HG02938 (cell line): ENCODE results near the gene RPS6KA1.
"Not testable (repeated sequence)": the region's sequence is repeated elsewhere in the genome, so short reads cannot be mapped to it uniquely, and the experiment has no call there.

Experiments
- ATAC-seq: cut with Tn5 transposase; IDR thresholded peaks from one replicate; pipeline ENCODE4 v1.9.1; 2021; ENCODE audit warnings: mild to moderate bottlenecking, moderate library complexity; ENCODE audit not compliant: unreplicated experiment

Gene RPS6KA1

GRCh38 chr1:26552720-26553119, 23.2 kb downstream of the RPS6KA1 start:
- ATAC-seq: no peak

DNA sequence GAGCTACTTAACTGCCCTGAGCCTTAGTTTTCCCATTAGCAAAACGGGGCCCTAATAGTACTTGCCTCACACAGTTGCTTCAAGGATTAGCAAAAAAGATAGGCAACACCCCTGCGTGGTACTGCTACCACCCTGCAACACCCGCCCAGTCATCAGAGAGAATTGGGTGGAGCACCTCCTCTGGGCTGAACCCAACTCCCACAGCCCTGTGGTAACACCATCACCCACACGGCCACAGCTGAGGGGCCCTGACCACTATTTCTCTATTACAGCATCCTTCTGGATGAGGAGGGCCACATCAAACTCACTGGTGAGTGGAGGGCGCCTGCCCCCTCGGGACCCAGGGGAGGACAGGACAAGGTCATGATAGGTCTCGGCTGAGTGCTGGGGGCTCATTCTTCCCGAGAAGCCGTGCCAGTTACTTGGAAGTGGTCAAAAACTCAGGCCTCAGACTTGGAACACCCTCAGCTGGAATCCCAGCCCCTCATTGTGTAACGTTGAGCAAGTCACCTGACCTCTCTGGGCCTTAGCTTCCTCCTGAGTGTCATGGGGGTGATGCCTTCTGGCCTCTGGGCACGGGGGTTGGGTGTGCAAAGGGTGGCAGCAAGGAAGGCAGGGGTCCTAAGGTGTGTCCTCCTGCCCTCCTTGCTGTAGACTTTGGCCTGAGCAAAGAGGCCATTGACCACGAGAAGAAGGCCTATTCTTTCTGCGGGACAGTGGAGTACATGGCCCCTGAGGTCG, 24.6 kb downstream of the RPS6KA1 start:
- no peak for ATAC-seq

DNA sequence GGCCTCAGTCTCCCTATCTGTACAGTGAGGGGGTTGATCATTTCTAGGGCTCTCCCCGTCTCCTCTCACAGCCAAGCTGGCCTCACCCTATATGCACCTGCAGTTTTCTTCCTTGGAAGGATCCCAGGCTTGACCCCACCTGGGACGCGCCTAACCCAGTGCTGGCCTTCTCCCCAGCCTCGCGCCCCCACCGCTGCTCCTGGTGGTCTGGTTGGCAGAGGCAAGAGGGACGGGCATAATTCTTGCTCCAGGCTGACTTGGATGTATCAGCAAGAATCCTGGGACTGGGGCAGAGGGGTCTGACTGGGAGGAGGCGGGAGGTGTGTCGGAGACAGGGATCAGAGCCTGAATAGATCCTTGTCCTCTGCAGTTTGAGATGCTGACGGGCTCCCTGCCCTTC, 25.2 kb downstream of the RPS6KA1 start:
- no peak for ATAC-seq

- ATAC-seq: no peak
Measured at GRCh38 chr1:26555550-26555981, 26.0 kb downstream of the RPS6KA1 start.

DNA sequence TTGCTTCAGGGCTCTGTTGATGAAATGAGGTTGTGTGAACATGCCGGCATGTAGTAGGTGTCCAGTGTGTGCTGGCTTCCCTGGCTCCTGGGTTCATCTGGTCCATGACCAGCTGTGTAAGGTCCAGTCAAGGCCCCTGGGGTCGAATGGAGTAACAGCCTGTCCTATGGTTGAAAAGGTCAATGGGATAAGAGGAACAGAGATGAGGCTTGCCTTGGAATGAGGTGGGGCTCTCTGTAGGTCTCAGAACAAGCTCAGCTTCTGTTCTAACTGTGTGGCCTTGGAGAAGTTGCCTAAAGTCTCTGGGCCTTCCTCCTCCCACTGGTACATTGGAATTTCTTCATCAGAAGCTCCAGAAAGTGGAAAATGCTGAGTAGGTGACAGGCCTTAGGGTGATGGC, 26.6 kb downstream of the RPS6KA1 start:
- no peak for ATAC-seq

DNA sequence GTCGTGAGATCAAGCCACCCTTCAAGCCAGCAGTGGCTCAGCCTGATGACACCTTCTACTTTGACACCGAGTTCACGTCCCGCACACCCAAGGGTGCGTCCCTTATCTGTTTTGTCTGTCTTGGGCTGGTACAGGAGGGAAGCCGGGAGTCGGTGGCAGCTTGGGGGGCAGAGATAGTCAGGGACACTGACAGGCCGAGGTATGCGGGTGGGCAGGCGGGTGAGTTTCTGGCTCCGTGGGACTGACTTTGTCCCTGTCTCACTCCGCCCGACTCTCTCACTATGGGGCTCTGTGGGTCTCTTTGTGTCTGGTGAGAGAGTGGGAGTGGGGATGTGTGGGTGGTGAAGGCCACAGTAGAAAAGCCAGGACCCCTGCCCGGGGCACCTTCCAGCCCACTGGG, 27.4 kb downstream of the RPS6KA1 start:
- no peak for ATAC-seq

DNA sequence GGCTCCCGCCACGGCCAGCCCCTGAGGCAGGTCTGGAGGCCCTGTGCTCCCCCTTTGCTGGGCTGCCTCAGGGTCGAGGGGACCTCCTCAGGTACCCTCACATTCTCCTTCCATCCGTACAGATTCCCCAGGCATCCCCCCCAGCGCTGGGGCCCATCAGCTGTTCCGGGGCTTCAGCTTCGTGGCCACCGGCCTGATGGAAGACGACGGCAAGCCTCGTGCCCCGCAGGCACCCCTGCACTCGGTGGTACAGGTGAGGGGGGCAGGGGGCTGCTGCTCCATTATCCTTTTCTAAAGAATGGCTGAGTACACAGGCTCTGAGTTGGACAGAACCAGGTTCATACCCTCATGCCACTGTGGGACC, 29.1 kb downstream of the RPS6KA1 start:
- no peak for ATAC-seq

- no peak for ATAC-seq
Measured at GRCh38 chr1:26560403-26560780, 30.8 kb downstream of the RPS6KA1 start.

- no peak for ATAC-seq
Measured at GRCh38 chr1:26570287-26570686, 40.7 kb downstream of the RPS6KA1 start.

GRCh38 chr1:26571381-26571780, 41.8 kb downstream of the RPS6KA1 start:
- ATAC-seq: no peak

DNA sequence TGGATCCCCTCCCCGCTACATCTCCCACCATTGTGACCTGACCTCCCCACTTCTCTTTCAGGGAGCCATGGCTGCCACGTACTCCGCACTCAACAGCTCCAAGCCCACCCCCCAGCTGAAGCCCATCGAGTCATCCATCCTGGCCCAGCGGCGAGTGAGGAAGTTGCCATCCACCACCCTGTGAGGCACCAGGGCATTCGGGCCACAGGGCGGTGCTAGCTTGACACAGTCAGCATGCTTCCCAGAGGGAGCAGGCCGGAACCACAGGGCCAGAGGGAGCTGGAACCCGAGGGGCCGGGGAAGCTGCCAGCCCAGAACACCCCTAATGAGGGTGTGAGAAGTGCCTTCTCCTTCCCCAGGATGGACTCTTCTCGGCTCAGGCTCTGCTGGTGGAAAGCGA, 44.5 kb downstream of the RPS6KA1 start:
- ATAC-seq: no peak

GRCh38 chr1:26574719-26575251, 45.2 kb downstream of the RPS6KA1 start:
- no peak for ATAC-seq

DNA sequence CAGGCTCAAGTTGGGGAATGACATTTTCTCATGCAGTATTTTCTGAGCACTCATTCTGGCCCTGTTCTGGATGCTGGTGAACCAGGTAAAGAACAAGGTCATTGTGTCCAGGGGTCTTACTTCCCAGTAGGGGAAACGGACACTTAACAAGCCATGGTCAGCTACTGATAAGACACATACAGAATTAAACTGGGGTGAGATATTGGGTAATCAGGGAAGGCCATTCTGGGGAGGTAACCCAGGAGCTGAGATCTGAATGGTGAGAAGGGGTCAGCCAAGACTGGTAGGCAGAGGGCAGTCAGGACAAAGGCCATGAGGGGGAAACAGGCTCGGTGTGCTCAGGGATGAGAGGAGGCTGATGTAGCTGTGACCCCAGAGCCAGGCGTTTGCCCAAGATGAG, 45.8 kb downstream of the RPS6KA1 start:
- no peak for ATAC-seq

DNA sequence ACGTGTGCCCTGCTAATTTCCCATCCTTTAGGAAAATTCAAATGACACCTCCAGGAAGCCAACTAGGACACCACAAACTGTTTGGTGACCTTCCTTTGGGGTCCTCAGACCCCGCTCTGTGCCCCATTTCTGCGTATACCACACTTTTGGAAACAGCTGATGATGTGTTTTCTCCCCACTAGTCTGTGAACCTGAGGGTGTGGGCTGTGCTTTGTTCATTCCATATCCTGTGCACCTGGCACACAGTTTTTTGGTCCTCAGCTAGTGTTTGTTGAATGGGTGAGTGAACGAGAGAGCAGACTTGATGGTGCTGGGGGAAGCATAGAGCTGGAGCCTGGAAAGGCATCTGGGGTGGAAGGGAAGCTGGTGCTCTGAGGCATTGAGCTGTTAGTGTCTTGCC, 48.6 kb downstream of the RPS6KA1 start:
- no peak for ATAC-seq

DNA sequence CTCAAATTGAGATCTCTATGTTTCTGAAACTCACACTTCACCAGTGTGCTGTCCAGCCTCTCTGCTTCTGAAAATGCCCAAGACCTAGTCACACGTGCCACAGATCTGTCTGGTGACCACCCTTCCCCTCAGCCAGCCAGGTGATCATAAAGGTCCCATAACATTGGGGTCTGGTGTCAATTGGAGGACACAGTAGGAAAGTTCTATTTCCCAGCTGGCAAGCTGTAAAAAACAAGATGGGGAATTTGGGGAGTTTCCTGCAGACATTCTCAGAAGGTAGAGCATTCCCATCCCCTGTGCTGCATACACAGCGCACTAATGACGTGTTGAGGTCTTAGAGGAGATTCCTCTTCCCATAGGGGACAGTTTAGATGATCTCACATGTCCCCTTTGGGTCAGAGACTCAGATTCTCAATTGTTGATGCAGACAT, 50.1 kb downstream of the RPS6KA1 start:
- no peak for ATAC-seq

DNA sequence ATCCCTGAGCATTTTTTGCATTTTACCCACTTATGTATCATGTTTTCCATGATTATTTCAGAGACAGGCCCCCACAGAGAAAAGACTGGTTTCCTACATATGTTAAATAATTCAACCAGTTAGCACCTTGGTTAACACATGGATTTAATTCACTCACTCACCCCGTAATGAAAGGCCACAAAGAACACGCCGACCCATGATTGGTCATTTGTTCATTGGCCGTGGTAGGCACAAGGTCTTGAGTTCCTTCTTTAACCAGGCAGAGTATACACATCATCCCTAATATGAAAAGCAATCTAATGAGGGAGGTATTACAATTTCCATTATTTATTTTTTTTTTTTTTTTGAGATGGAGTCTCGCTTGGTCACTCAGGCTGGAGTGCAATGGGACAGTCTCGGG, 50.6 kb downstream of the RPS6KA1 start:
- no peak for ATAC-seq

DNA sequence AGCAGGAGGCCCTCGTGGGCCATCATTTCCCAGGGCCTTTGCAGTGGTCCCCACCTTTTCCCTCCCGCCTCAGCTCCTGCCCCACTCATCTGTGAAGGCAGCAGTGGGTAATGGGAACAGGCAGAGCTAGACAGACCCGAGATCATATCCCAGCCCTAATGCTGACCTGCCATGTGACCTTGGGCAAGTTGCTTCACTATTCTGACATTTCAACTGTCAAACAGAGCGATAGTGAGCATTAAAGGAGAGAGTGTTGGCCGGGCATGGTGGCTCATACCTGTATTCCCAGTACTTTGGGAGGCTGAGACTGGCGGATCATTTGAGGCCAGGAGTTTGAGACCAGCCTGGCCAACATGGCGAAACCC, 51.7 kb downstream of the RPS6KA1 start:
- no peak for ATAC-seq

DNA sequence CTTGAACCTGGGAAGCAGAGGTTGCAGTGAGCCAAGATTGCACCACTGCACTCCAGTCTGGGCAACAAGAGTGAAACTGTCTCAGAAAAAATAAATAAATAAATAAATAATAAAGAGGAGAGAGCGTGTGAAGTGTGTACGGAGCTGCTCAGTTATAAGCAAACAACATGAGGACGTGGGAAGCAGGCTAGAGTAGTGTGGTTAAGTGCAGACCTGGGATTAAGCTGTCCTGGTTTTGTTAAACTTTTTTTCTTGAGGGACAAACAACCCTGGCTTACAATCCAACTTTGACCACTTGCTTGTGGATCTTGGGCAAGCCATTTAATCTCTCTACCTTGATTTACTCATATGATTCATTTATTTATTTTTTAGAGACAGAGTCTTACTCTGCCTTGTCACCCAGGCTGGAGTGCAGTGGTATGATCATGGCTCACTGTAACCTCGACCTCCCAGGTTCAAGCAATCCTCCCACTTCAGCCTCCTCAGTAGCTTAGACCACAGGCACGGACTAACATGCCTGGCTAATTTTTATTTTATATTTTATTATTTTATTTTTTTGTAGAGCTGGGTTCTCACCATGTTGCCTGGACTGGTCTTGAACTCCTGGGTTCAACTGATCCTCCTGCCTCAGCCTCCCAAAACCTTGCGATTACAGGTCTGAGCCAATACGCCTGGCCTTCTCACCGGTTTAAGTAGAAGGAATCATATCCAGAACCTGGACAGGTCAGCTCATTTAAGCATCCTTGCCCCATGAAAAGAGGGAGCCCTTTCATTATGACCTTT, 52.7 kb downstream of the RPS6KA1 start:
- ATAC-seq: no peak

DNA sequence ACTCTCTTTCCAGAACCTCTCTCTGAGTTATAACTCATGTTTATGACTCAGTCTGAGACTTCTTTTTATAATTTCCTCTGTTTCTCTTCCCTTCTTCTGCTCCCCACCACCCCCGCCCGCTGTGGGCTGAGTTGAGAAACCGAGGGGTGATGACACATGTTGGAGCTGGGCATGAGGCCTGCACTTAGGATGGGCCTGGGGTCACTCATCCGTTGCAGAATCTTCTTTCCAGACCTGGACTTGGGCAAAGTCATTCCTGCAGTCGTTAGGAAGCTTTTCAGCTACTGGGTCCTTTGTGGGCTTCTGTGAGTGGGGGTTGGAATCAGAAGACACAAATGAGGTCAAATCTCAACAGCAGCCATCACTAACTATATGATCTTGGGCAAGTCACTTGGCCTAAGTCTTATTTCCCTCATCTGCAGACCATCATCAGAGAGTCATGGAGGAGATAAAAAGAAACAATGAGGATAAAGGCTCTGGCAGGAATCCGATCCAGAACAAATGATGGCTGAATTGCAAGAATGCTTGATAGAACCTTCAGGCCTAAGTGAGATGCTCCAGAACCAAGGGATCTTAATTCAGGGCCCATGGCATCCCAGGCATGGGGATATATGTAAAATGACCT, 53.4 kb downstream of the RPS6KA1 start:
- no peak for ATAC-seq

- ATAC-seq: no peak
Measured at GRCh38 chr1:26583646-26584485, 54.3 kb downstream of the RPS6KA1 start.

GRCh38 chr1:26584588-26584987, 55.0 kb downstream of the RPS6KA1 start:
- ATAC-seq: not testable (repeated sequence)
